Esophagus muscularis mucosa (tissue), 3 donors: ENCODE results near the gene MGAT4C.

Experiments
- POLR2AphosphoS5 ChIP-seq, 2 donors: sonication (generic); formaldehyde crosslinking; IDR thresholded peaks; one replicate each; pipeline ENCODE4 v1.6.1; 2017; ENCODE audit warnings: antibody characterized with exemption in 2 of 2
- TF ChIP-seq, protein P1 (sequence below), 3 experiments: fragments of 200-600 bp in 2 of 3; fragments of 450-650 bp in 1 of 3; sonication (generic) in 2 of 3; IDR thresholded peaks; one replicate each; pipeline ENCODE4 v1.5.1; 2017 to 2019; ENCODE audit warnings: antibody characterized with exemption in 3 of 3, mild to moderate bottlenecking in 2 of 3, moderate library complexity in 1 of 3

DNA sequence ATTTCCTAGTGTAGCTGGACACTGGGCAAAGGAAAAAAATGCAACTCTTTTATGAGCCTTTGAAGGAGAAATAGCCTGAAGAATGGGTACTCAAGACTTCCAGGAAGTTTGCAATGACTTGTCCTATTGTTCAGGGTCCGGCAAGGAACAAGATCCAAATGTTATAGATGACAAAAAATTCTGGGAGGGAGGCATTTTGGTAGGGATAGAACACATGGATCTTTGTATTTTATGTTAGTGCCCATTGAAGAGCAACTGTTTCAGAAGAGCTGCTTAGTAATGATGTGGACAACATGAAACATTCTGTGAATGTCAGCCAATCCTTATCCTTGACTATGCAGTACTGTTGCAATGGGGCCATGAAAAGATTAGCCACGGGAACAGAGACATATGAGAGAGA, 138.0 kb downstream of the MGAT4C start:
- TF ChIP-seq POLR2AphosphoS5 (IDR thresholded peaks at IDR 0.05), result no peak
- TF ChIP-seq, protein P1, sequence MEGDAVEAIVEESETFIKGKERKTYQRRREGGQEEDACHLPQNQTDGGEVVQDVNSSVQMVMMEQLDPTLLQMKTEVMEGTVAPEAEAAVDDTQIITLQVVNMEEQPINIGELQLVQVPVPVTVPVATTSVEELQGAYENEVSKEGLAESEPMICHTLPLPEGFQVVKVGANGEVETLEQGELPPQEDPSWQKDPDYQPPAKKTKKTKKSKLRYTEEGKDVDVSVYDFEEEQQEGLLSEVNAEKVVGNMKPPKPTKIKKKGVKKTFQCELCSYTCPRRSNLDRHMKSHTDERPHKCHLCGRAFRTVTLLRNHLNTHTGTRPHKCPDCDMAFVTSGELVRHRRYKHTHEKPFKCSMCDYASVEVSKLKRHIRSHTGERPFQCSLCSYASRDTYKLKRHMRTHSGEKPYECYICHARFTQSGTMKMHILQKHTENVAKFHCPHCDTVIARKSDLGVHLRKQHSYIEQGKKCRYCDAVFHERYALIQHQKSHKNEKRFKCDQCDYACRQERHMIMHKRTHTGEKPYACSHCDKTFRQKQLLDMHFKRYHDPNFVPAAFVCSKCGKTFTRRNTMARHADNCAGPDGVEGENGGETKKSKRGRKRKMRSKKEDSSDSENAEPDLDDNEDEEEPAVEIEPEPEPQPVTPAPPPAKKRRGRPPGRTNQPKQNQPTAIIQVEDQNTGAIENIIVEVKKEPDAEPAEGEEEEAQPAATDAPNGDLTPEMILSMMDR (IDR thresholded peaks at IDR 0.05), result no peak
